H4 (cell line): ENCODE measurements around the gene PPA1. TPM values are rescaled to one million over a fixed set of nuclear protein-coding genes. Genes with fewer than 3 reads are reported as not detected.
"Not testable (repeated sequence)": the region's sequence is repeated elsewhere in the genome, so short reads cannot be mapped to it uniquely, and the experiment has no call there.

Source experiments
- DNase-seq: peaks from one replicate; pipeline ENCODE4 v3.0.0-alpha.2; 2015; ENCODE audit warnings: low spot score
- total RNA-seq: library from RNA; depleted of rRNA; stranded (reverse); fragments of >200 nt; shearing (Covaris generic); gene quantifications from 2 replicates; pipeline ENCODE4 v1.2.3, GENCODE V29; 2014; rRNA removed

The PPA1 gene
- total RNA-seq = 301 and 357 TPM in 2 replicates

- peak; percentile 89 for DNase-seq
Observed at GRCh38 chr10:70233109-70233938, at the start of gene PPA1. TSS of gene PPA1 (minus strand) at chr10:70233429. CDS start at chr10:70233327, 102 bp downstream.

DNA sequence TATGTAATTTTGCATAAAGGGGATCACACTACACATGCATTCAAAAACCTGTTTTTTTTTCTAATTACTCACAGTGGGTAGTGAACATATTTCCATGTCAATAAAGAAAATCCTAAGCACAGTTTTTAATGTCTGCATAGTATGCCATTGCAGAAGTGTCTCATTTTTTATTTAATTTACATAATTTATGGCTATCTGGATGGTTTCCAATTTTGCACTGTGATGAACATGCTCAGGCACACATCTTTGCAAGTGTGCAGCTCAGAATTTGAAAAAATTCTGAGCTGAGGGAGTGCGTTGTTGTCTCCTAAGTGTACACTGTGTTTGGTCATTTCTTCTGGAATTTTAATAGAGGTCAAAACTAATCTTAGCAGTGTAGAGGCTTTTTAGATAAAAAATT is 48.4 kb upstream of the PPA1 start:
- DNase-seq = no peak

DNA sequence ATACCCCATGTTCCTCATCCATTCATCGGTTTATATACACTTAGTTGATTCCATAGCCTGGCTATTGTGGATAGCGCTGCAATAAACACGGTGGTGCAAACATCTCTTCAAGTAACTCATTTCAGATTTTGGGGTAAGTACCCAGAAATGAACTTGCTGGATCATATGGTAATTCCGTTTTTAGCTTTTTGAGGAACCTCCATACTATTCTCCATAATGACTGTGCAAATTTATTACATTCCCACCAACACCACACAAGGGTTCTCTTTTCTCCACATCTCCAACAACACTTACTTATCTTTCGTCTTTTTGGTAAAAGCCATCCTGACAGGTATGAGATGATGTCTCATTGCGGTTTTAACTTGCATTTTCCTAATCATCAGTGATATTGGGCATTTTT is 46.9 kb upstream of the PPA1 start:
- DNase-seq = no peak

GRCh38 chr10:70277396-70278030 is 44.3 kb upstream of the PPA1 start:
- no peak for DNase-seq

GRCh38 chr10:70274643-70275042 is 41.4 kb upstream of the PPA1 start:
- DNase-seq = no peak

- DNase-seq = no peak
Observed at GRCh38 chr10:70272925-70273316, 39.7 kb upstream of the PPA1 start.

- no peak for DNase-seq
Observed at GRCh38 chr10:70271996-70272924, 39.0 kb upstream of the PPA1 start.

GRCh38 chr10:70270952-70271351 is 37.7 kb upstream of the PPA1 start:
- DNase-seq = no peak

DNA sequence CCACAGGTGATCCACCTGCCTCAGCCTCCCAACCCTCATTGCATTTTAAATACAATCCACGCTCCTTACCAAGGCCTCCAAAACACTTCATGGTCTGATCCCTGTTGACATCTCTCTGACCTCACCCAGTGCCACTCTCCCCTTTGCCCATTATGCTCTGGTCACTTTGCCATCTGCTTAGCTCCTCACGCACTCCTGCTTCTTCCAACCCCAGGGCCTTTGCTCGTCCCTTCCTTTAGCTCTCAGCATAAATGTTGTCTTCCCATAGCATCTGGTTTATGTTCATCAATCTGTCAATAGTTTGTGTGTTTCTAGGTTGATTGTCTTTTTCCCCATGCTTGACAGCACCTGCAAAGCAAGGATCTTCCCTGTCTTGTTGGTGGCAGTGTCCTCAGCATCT is 36.5 kb upstream of the PPA1 start:
- no peak for DNase-seq

DNA sequence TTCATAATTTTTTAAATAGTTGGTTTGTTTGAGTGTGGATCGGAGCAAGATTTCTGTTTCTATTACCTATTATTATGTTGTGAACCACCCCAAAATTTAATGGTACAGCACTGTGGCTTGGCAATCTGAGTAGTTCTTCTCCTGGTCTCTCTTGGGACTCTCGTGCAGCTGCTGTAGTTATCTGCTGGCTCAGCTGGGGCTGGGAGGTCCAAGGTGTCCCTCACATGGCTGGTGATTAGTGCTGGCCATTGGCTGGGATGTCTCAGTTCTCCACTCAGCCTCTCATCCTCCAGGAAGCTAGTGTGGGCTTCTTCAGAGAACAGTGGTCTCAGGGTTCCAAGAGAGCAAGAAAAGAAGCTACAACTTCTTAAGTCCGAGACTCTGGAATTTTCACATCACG is 35.1 kb upstream of the PPA1 start:
- DNase-seq = no peak

GRCh38 chr10:70267161-70267933 is 34.1 kb upstream of the PPA1 start:
- DNase-seq = peak; percentile 90

- DNase-seq = no peak
Observed at GRCh38 chr10:70266701-70267100, 33.5 kb upstream of the PPA1 start.

- no peak for DNase-seq
Observed at GRCh38 chr10:70266056-70266455, 32.8 kb upstream of the PPA1 start.

DNA sequence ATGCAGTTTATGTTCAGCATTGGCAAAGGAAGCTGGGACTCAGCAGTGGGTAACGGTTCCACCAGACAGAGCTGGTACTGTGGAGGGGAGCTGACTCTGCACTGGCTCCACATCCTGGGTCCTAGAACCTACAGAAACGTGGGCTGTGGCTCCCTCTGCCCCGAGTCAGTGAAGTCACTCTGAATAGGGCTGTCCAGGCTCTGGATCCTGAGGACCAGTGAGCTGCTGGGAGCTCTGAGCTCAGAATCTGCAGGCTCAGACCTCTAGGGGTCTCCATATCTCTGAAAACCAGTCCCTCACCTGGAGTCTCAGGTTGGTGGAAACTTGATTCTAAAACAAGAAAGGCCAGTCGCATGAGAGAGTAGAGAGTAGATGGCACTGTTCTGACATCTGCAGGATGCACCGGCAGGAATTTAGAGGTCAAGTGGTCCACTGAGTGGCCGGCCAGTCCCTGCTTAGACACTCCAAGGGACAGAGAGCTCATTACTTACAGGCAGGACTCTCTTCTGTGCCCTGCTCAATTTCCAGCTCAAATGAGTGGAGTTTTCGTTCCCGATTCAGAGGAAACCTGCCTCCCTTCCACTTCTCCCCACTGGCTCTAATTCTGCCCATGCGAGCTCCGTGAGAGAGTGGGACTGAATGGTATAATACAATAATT is 31.9 kb upstream of the PPA1 start:
- DNase-seq = no peak

GRCh38 chr10:70260734-70261133 is 27.5 kb upstream of the PPA1 start:
- DNase-seq = no peak

DNA sequence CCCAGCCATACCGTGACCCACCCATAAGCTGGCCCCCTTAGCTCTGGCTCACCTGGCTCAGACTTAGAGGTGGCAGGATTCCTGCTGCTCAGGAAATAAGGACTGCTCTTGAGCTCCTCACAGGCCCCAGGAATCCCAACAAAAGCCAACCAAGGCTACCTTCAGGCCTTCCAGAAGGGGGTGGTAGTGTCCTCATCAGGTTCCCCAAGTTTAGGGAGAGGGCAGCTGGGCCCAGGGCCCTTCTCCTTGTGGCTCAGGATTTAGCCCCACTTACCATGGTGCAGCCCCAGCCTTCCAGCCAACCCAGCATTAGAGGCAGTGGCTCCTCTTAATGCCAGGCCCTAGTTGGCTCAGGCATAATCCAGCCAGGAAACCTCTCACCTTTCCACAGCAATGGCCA is 27.0 kb upstream of the PPA1 start:
- no peak for DNase-seq

- no peak for DNase-seq
Observed at GRCh38 chr10:70258216-70258615, 25.0 kb upstream of the PPA1 start.

DNA sequence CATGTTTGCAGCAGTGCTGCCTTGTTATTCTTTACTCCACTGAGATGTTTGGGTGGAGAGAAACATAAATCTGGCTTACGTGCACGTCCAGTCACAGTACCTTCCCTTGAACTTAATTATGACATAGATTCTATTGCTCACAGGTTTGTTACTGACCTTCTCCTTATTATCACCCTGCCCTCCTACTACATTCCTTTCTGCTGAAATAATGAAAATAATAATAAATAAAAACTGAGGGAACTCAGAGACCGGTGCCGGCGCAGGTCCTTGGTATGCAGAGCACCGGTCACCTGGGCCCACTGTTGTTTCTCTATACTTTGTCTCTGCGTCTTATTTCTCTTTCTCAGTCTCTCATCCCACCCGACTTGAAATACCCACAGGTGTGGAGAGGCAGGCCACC is 24.6 kb upstream of the PPA1 start:
- DNase-seq = not testable (repeated sequence)

DNA sequence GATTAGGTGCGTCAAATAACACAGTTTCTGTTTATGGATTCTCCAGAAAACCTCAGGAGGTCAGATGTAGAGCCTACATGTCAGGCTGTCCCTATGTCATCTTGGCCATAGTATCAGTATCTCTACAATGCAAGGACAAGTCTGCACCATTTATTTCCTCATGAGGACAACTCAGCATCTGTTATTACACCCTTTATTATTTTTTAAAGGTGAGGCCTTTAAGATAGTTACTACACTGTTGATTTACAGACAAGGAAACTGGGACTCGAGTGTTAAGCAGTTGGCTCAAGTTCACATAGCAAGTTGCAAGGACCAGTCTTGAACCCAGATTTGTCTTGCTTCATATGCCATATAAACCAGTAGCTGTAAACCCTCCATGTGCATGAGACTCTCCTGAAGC is 23.2 kb upstream of the PPA1 start:
- no peak for DNase-seq

DNA sequence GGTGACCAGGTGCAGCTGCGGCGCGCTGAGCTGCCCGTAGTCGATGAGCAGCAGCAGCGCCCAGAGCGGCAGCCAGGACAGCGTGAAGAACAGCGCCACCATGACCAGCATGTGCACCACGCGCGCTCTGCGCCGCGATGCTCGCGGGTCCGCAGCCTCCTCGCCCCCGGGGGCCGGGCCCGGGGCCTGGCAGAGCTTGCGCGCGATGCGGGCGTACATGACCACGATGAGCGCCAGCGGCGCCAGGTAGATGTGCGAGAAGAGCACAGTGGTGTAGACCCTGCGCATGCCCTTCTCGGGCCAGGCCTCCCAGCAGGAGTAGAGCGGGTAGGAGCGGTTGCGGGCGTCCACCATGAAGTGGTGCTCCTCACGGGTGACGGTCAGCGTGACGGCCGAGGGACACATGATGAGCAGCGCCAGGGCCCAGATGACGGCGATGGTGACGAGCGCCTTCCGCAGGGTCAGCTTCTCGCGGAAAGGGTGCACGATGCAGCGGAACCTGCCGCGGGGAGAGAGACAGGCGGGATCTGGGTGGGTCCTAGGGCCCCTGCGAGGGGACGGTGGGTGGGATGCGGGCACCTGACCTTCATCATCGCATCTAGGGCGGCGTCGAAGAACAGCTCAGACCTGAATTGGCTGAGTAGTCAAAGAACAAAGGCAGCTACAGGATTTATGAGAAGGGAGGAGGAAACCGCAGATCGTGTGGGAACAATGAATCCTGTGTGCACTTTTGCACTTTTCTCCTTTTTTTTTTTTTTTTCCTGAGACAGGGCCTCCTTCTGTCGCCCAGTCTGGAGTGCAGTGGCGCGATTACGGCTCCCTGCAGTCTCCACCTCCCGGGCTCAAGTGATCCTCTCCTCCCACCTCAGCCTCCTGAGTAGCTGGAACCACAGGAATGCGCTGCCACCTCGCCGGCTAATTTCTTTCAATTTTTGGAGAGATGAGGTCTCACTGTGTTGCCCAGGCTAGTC is 22.4 kb upstream of the PPA1 start:
- peak; percentile 76 for DNase-seq
